HTR-8/SVneo (cell line): ENCODE measurements around the gene TRIM59.

ENCODE experiments used
- DNase-seq: peaks from one replicate; pipeline ENCODE4 v3.0.0; 2011; ENCODE audit warnings: low spot score, mixed read lengths; ENCODE audit not compliant: insufficient read length
- FAIRE-seq: peaks from 2 replicates; lab custom pipeline; 2011; peaks lifted over from hg19 to GRCh38; lab: Jason Lieb, UNC

Gene TRIM59, protein sequence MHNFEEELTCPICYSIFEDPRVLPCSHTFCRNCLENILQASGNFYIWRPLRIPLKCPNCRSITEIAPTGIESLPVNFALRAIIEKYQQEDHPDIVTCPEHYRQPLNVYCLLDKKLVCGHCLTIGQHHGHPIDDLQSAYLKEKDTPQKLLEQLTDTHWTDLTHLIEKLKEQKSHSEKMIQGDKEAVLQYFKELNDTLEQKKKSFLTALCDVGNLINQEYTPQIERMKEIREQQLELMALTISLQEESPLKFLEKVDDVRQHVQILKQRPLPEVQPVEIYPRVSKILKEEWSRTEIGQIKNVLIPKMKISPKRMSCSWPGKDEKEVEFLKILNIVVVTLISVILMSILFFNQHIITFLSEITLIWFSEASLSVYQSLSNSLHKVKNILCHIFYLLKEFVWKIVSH

DNA sequence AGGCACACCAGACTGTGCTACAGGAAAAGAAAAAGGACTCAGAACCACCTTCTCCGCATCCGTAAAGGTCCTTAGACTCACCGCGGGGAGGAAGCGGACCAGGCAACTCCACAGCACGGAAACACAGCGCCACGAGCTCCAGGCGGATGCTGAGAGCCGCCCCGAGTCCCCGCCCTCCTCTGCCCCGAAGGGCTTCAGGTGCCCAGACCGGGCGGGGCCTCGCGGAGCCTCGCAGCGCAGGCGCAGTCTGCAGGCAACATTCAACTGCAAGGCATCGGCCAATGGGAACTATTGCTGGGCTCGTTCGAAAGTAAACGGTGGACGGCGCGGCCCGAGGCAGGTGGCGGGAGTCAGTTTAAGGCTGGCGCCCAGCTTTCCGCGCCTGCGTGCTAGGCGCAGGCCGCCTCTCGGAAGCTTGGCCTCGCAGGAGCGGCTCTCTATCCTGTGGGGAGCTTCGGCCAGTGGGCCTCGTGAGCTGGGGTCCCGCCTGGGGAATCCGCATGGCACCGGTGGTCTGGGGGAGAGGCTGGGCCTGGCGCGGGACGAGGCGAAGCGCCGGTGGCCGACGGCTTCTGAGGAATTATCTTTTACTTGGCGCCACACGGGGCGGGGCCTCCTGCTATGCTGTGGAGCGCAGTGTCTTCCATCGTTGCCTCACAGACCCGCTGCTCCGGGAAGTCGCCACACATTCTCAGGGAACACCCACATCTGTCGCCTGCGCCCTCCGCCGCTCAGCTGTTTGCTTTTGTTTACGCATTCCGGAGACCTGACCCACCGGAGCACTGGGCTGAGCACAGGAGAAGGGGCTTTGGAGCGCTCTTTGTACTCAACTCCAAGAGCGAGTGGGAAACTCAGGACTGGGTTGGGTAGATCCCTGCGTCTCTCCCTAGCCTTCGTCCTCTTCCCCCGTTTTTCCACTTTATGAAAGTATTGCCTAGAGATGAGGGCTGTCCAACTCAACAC, at the start of gene TRIM59:
Gene TRIM59 (minus strand): TSS at position 151 of the 963 bp plus-strand sequence. CDS start 10,603 bp downstream, outside the sequence.
- peak; percentile 99 for DNase-seq
- FAIRE-seq: peak; percentile 94

DNA sequence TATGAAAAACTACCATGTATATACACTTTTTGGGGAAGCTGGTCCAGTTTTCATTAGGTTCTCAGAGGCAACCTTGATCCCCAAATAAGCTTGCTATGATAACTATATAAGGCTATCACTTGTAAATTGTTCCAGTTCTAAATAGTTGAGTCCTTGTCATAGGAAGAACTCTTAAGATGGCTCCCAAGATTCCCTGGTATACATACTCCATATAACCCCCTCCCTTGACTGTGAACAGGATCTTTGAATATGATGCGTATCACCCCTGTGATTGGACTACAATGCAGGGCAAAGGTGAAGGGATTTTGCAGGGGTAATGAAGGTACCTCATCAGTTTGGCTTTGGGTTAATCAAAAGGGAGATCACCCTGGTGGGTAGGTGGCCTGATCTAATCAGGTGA, 48.6 kb upstream of the TRIM59 start:
- DNase-seq: no peak

DNA sequence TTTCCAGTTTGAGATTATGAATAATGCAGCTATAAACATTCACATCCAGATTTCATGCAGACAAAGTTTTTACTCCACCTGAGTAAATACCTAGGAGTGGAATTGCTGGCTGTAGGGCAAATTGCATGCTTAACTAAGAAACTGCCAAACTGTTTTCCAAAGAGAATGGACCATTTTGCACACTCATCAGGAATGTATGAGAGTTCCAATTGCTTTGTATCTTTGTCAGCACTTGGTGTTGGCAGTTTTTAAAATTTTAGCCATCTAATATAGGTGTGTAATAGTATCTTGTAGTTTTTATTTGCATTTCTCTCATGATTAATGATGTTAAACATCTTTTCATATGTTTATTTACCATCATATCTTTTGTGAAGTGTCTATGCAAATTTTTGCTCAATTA, 40.6 kb upstream of the TRIM59 start:
- DNase-seq: no peak
- no peak for FAIRE-seq

More for the DNA sequence above, 48.6 kb upstream of the TRIM59 start:
- FAIRE-seq: no peak

DNA sequence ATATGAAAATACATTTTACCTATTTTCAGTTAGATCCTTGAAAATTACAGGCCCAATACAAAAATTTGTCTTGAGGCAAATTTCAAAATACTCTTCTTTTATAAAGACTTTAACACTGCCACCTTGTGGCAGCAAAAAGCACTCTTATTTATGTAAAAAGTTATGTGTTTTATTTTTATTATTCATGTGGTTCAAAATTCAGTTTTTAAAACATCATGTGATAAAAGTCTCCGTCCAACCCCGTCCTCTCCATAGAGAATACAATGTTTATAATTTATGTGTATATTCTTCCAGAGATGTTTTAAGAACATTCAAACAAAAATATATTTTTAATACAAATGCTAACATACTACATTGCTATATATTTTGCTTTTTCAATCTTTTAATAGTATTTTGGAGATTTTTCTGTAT, 36.9 kb upstream of the TRIM59 start:
- DNase-seq: no peak
- FAIRE-seq: no peak

DNA sequence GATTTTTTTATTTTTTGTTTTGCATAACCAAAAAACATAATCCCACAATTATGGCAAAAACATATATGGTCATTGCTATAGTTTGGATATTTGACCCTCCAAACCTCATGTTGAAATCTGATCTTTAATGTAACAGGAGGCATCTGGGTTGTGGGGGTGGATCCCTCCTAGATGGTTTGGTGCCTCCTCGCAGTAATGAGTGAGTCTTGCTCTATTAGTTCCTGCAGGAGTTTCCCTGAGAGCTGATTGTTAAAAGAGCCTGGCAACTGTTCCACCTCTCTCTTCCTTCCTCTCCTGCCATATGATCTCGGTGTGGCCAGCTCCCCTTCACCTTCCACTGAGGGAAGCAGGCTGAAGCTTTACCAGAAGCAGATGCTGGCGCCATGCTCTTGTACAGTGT, 33.2 kb upstream of the TRIM59 start:
- FAIRE-seq (no peak), DNase-seq (no peak)

DNA sequence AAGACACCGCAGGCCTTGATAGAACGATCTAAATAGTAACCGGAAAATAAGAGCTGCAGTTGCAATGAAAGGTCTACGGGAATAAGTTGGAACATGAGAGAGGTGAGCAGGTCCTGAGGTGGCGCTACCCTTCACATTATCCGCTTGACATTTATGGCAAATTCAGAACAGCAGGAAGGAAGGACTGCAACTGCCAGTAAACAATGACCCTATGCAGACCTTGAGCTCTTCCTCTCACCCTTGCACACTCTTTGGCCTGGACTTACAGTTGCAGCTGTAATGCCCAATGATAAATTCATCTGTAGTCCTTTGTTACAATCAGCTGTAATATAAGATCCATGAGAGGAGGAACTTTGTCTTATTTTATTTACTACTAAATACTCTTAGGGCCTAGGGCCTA, 32.3 kb upstream of the TRIM59 start:
- FAIRE-seq: no peak
- no peak for DNase-seq

DNA sequence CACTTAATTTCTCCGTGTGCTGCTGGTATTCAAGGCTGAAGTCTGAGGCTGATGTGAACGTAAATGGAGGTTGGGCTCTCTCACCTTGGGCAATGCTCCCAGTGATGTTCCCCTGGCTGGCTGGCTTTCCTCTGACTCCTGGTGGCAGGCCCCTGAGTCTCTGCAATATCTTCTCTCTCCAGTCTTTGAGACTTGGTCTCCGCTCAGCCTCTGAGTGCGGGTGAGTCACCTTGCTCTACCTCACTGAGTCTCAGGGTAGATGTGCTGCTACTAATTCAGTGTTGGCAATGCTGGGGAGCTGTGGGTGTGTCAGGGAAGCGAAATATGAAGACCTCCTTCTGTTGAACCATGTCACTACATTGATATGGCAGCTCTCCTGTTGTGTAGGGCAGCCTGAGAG, 31.3 kb upstream of the TRIM59 start:
- FAIRE-seq (no peak), DNase-seq (no peak)

DNA sequence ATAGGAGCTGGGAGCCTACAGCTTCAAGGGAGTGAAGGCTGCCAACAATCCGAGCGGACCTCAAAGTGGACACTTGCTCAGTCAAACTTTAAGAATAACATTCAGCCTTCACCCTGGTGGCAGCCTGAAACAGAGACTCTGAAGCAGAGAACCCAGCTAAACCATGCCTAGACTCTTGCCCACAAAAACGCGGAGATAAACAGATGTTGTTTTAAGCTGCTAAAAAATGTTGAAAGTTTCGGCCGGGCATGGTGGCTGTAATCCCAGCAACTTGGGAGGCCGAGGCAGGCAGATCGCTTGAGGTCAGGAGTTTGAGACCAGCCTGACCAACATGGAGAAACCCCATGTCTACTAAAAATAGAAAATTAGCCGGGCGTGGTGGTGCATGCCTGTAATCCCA, 29.8 kb upstream of the TRIM59 start:
- FAIRE-seq: no peak
- DNase-seq: no peak

DNA sequence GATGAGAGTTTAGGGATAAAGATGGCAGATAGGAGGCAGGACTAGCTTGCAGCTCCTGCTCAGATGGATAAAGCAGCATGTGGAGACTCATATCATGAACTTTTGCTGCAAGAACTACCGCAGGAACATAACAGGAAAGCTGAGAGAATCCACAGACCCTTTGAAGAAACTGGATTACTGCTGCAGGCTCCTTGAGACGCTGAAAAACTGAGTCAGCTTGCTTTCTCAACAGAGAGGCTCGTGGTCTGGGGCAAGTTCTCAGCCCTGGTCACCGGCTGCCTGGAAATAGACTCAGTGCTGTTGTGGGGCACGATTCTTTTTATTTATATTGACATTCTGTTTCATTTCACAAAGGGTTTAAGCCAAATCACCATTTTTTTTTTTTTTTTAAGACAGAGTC, 28.8 kb upstream of the TRIM59 start:
- DNase-seq (no peak), FAIRE-seq (no peak)

DNA sequence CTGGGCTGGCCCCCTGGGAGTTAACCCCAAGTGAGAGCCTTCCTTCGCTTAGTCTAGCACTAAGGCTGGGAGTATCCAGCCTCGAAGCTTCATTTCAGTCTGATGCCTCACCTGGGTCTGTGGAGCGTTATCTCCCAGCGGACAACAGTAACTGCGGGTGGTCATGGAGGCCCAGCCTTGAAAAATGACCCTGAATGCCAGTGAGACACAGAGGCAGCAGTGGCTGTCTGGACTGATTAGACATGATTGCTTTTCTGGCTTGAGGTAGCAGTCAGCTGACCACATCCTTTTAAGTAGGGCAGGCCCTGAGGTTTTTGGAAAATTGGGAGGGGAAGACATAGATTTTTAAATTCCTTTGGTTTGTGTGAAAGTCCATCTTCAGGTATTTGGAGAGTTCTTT, 28.2 kb upstream of the TRIM59 start:
- FAIRE-seq: no peak

DNA sequence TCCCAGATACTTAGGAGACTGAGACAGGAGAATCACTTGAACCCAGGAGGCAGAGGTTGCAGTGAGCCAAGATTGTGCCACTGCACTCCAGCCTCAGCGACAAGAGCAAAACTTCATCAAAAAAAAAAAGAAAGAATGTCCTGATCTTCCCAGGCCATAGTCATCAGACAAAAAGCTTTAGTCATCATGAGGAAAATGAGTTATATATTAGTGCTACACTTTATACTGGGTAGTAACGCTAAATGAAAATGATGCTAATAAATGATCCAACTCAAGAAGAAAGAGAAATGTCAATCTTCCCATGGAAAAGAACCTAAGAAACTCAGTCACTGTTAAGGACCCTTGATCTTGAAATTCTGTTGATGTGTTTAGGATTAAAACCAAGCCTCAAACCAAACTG, 26.3 kb upstream of the TRIM59 start:
- DNase-seq (no peak), FAIRE-seq (no peak)

More for the DNA sequence above, 28.2 kb upstream of the TRIM59 start:
- no peak for DNase-seq

DNA sequence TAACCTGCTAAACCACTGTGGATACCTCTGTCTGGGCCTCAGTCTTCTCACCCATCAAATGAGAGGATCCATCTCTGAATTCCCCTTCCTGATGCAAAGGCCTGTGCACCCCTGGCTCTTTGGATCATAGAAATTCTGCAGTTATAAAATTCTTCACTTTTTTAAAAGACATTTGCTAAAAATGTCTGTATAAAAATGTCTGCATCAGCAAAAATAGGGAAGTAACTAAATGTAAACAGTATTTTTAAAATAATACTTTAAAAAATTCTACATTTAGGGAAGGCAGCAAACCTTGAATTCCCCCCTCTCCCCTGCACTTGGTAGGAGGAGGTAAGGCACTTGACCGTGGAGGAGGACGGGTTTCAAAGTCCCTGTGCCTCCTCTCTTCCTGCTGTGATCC, 25.6 kb upstream of the TRIM59 start:
- no peak for DNase-seq
- FAIRE-seq: no peak

DNA sequence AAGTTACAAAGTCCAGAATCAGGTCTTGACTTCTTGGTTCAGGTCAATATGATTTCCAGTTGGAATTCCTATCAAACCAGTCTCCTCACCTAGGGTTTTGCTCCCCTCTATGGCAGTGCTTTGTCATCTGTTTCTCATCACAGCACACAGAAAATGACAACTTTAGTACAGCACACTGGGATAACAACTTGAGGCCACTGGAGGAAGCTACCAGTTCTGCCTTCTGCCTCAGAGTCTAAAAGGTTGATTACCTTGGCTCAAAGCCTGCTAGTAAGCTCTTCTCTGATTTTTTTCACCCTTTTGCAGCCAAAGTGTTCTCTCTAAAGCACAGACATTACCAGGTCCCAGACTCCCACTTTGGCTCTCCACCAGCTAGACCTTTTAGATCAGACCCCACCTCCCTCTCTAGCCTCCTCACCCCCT, 24.8 kb upstream of the TRIM59 start:
- FAIRE-seq: no peak
- DNase-seq: no peak

DNA sequence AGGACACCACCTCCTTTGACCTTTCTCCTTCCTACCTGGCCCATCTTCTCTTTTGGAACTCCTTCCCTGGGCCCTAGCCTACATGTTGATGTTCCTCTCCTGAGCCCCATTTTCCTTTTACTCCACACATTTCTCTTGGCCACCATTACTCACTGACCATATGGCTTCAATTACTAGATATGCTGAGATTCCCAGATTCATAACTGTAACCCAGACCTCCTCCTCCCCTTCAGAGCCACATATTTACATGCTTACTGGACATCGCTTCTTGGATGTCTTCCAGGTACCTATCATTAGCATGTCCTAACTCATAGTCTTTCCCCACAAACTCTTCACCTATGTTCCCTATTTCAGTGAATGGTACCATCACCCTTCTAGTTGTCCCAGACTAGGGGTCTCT, 24.4 kb upstream of the TRIM59 start:
- DNase-seq (peak; percentile 35), FAIRE-seq (no peak)

DNA sequence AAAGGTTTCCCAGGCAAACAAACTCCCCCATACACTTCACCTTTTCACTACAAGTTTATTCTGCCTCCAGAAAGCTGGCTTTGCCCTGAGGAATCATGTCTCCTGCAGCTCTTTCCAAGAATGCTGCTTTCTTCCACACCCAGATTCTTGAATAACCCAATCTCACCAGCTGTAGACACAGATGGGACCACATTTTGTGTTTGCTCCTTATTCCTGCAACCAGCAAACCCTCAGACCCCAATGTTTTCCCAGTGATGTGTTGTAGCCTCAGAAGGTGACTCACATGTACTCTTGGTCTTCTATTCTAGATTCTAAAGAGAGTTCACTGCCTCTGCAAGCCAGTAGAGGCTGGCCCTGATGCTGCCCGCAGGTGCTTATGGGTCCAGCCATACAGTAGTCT, 23.6 kb upstream of the TRIM59 start:
- FAIRE-seq (no peak), DNase-seq (no peak)

DNA sequence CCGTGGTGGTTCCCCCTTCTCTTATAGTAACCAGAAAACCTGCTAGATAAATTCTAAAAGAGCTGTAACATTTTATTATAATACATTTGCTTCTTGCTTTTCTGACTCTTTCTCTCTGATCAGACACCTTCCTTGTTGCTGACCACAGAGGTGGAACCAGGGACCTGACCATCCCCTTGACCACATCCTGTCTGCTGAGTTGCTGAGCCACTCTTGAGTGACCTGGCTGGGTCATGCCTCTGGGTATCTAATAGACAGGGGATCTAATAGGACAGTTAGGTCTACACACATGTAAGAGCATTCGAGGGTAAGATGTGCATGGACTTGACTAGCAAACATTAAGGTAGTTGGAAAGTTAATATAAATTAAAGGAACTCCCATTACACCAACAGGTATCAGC, 22.8 kb upstream of the TRIM59 start:
- DNase-seq (no peak), FAIRE-seq (no peak)

DNA sequence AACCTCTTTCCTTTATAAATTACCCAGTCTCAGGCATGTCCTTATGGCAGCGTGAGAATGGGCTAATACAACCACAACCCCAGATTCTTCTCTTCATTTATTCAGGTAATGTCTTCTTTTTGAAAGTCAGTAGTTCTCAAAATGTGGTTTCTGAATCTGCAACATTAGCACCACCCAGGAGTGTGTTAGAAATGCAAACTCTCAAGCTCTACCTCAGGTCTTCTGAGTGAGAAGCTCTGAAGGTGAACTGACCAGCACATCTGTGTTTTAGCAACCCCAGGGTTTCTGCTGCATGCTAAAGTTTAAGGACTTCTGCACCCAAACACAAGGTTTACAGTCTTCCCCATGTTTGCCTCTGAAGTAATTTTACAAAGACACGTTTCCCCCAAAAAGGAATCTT, 22.3 kb upstream of the TRIM59 start:
- DNase-seq (no peak), FAIRE-seq (no peak)

DNA sequence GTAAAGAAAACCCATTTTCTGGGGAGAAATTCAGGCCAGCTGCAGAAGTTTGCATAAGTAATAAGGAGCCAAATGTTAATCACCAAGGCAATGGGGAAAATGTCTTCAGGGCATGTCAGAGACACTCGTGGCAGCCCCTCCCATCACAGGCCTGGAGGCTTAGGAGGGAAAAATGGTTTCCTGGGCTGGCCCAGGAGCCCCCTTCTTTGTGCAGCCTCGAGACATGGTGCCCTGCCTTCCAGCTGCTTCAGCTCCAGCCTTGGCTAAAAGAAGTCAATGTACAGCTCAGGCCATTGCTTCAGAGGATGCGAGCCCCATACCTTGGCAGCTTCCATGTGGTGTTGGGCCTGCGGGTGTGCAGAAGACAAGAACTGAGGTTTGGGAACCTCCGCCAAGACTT, 20.6 kb upstream of the TRIM59 start:
- FAIRE-seq (no peak), DNase-seq (no peak)

DNA sequence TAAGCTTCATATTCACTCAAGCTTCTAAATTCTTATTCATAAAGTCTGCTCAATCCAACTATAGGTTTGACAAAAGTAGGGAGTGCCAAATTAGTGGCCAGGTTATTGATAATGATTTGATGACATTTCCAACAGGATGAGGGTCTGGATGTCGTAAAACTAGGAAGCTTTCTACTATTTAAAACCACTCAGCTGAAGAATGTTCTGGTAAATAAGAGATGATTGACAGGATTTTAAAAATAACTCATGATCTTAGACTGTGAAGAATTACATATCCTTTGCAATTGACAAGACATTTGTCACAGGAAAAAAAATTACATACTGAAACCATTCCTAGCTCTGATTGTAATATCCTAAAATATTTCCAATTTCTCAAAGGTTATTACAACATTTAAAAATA, 15.4 kb upstream of the TRIM59 start:
- FAIRE-seq (no peak), DNase-seq (no peak)

DNA sequence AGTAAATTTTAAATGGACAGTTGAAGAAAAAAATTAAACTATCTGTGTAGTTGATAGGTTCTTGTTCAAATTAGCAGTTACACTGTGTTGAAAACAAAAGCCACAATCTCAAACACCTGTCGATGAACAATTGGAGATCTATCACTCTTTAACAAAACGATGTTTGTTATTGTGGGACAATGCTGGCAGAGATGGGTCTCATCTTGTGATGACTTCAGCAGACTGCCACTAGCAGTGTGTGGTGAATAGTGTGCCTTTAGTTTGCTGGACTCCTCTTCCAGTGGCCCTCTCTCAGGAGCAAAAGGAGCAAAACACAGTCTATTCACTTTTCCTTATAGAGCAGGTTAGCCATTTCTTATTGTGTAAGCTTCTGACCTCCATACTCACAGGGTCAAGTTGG, 14.7 kb upstream of the TRIM59 start:
- DNase-seq: no peak
- FAIRE-seq: no peak

DNA sequence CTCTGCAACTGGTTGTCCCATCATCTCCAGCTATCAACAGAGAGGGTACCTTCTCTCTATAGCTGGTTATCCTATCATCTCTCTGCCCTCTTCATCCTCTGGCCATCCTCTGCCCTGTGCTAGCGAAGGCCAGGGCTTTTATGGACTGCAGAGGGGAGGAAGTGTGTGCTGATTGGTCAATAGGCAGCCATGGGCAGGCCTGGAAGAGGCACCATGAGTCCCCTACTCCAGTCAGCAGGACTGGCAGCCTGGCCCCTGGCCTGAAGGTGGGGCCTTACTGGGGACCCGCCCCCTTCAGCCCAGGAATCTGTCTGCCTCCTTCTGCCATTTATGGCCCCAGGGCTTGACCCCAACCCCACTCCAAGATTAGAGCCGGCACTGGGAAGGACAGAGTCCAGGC, 10.4 kb upstream of the TRIM59 start:
- FAIRE-seq: no peak

More for the DNA sequence above, 10.4 kb upstream of the TRIM59 start:
- DNase-seq: no peak
